Effector memory CD4-positive, alpha-beta T cell (primary cell): ENCODE data around the gene RBM20.

Experiments
- DNase-seq, 3 donors: peaks; one replicate each; pipeline ENCODE4 v3.0.0-alpha.2; 2020
- H3K27ac ChIP-seq: 2 replicates; pipeline ENCODE4 v1.7.0; 2013; ENCODE audit warnings: mild to moderate bottlenecking, low read length, moderate library complexity; ENCODE audit not compliant: insufficient read depth, poor library complexity, severe bottlenecking
- H3K27me3 ChIP-seq: replicated peaks from 2 replicates; pipeline ENCODE4 v1.7.0; 2013; ENCODE audit warnings: mild to moderate bottlenecking, low read length; ENCODE audit not compliant: insufficient read depth, control insufficient read depth, poor library complexity, severe bottlenecking
- H3K36me3 ChIP-seq: 2 replicates; pipeline ENCODE4 v1.7.0; 2013; ENCODE audit warnings: mild to moderate bottlenecking, low read length, moderate library complexity; ENCODE audit not compliant: control insufficient read depth, insufficient read depth
- H3K4me1 ChIP-seq: 2 replicates; pipeline ENCODE4 v1.7.0; 2013; ENCODE audit warnings: low read length, mild to moderate bottlenecking; ENCODE audit not compliant: control insufficient read depth, insufficient read depth, poor library complexity, severe bottlenecking
- H3K4me3 ChIP-seq: 2 replicates; pipeline ENCODE4 v1.7.0; 2013; ENCODE audit warnings: low read length, low read depth, mild to moderate bottlenecking; ENCODE audit not compliant: insufficient read depth, poor library complexity, severe bottlenecking
- H3K9me3 ChIP-seq: 2 replicates; pipeline ENCODE4 v1.7.0; 2013; ENCODE audit warnings: mild to moderate bottlenecking, low read length, moderate library complexity; ENCODE audit not compliant: control insufficient read depth

Gene RBM20

GRCh38 chr10:110837418-110838171 is 193.5 kb downstream of the RBM20 start:
- no peak for DNase-seq
- Histone ChIP-seq H3K4me1 (peaks cover 4% of the 10 kb centered on the region), H3K27me3 (no peaks in the 10 kb centered on the region), H3K36me3 (no peaks in the 10 kb centered on the region), H3K9me3 (no peaks in the 10 kb centered on the region), H3K27ac (no peak overlapping the region), H3K4me3 (no peak overlapping the region)

GRCh38 chr10:110840225-110840922 is 196.2 kb downstream of the RBM20 start:
- Histone ChIP-seq H3K27ac (no peak overlapping the region), H3K4me1 (peaks cover 19% of the 10 kb centered on the region), H3K4me3 (no peak overlapping the region), H3K9me3 (no peaks in the 10 kb centered on the region), H3K36me3 (no peaks in the 10 kb centered on the region), H3K27me3 (no peaks in the 10 kb centered on the region)
- no peak for DNase-seq

GRCh38 chr10:110840923-110841428 is 196.8 kb downstream of the RBM20 start:
- no peaks in the 10 kb centered on the region for H3K27me3 ChIP-seq
- H3K27ac ChIP-seq: no peak overlapping the region
- H3K4me3 ChIP-seq: no peak overlapping the region
- peaks cover 22% of the 10 kb centered on the region for H3K4me1 ChIP-seq
- no peaks in the 10 kb centered on the region for H3K36me3 ChIP-seq
- no peak for DNase-seq
- H3K9me3 ChIP-seq: no peaks in the 10 kb centered on the region

- DNase-seq: no peak
- no peaks in the 10 kb centered on the region for H3K36me3 ChIP-seq
- H3K9me3 ChIP-seq: no peaks in the 10 kb centered on the region
- no peaks in the 10 kb centered on the region for H3K27me3 ChIP-seq
- H3K4me1 ChIP-seq: peaks cover 22% of the 10 kb centered on the region
- H3K4me3 ChIP-seq: no peak overlapping the region
- no peak overlapping the region for H3K27ac ChIP-seq
Measured at GRCh38 chr10:110841767-110842267, 197.7 kb downstream of the RBM20 start.

GRCh38 chr10:110842326-110842904 is 198.3 kb downstream of the RBM20 start:
- no peak for DNase-seq
- H3K36me3 ChIP-seq: no peaks in the 10 kb centered on the region
- H3K4me3 ChIP-seq: no peak overlapping the region
- no peaks in the 10 kb centered on the region for H3K9me3 ChIP-seq
- no peaks in the 10 kb centered on the region for H3K27me3 ChIP-seq
- no peak overlapping the region for H3K27ac ChIP-seq
- peaks cover 22% of the 10 kb centered on the region for H3K4me1 ChIP-seq

- Histone ChIP-seq H3K27ac (peak overlapping the region; percentile 38), H3K9me3 (no peaks in the 10 kb centered on the region), H3K4me1 (peaks cover 22% of the 10 kb centered on the region), H3K4me3 (no peak overlapping the region), H3K27me3 (no peaks in the 10 kb centered on the region), H3K36me3 (no peaks in the 10 kb centered on the region)
- peak; percentile 25 to 39 (median 27) for DNase-seq
Measured at GRCh38 chr10:110843031-110843430, 198.9 kb downstream of the RBM20 start.

DNA sequence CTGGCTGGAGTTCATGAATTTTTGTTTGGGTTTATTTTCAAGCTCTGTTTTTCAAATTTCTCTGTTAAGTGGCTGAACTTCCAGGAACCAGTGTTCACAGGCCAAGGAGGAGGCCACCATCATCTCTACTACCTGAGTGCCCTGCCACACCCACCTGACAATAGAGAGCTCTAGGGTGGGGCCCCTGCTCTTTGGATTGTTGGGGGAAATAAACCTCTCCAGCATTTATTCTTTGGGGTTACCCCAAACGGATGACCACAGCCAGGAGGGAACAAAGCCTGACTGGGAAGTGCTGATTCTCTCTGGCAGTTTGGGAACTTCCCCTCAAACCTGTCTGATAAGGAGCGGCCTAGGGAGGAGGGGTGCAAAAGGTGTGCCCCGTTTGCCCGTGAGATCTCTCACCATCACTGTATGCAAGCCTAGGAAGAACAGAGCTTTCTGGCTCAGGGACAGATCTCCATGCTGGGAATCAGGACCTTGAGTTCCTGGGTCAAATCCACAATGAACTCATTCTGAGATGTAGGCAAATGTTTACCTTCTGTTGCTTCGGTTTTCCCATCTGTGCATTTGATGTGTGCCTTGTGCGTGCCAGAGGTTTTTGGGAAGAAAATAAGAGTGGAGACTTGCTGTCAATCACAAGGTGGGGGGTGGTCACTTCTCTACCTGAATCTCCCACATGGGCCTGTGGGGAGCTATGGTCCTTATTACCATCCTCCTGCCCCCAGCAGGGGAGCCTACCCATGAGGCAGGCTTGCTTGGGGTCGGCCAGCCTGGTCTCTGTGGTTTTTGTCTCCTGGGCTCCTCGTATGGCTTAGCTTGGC is 199.9 kb downstream of the RBM20 start:
- Histone ChIP-seq H3K27me3 (no peaks in the 10 kb centered on the region), H3K27ac (no peak overlapping the region), H3K9me3 (no peaks in the 10 kb centered on the region), H3K4me1 (peaks cover 22% of the 10 kb centered on the region), H3K4me3 (no peak overlapping the region), H3K36me3 (no peaks in the 10 kb centered on the region)
- no peak for DNase-seq

- Histone ChIP-seq H3K27ac (no peak overlapping the region), H3K9me3 (no peaks in the 10 kb centered on the region), H3K4me1 (peaks cover 22% of the 10 kb centered on the region), H3K36me3 (no peaks in the 10 kb centered on the region), H3K27me3 (no peaks in the 10 kb centered on the region), H3K4me3 (no peak overlapping the region)
- DNase-seq: no peak
Measured at GRCh38 chr10:110844617-110844881, 200.4 kb downstream of the RBM20 start.

GRCh38 chr10:110845192-110845755 is 201.1 kb downstream of the RBM20 start:
- no peak overlapping the region for H3K27ac ChIP-seq
- no peaks in the 10 kb centered on the region for H3K9me3 ChIP-seq
- H3K36me3 ChIP-seq: no peaks in the 10 kb centered on the region
- no peaks in the 10 kb centered on the region for H3K27me3 ChIP-seq
- H3K4me1 ChIP-seq: peaks cover 25% of the 10 kb centered on the region
- H3K4me3 ChIP-seq: no peak overlapping the region
- no peak for DNase-seq
